ENCODE measurements around the gene CAPG.
"Not testable (repeated sequence)": the region's sequence is repeated elsewhere in the genome, so short reads cannot be mapped to it uniquely, and the experiment has no call there.

CAPG gene

GRCh38 chr2:85422072-85422457 is 11.9 kb upstream of the CAPG start:
- DNase-seq (ENCODE audit: insufficient read length, low spot score) (no peak), FAIRE-seq (no peak)

- no peak for DNase-seq (ENCODE audit: insufficient read length, low spot score)
Measured at GRCh38 chr2:85421260-85422071, 11.3 kb upstream of the CAPG start.

GRCh38 chr2:85420536-85421259 is 10.5 kb upstream of the CAPG start:
- peak; percentile 93 for DNase-seq (ENCODE audit: insufficient read length, low spot score)
- FAIRE-seq: peak; percentile 48

More at GRCh38 chr2:85421260-85422071, 11.3 kb upstream of the CAPG start:
- FAIRE-seq: no peak

- FAIRE-seq (no peak), DNase-seq (ENCODE audit: insufficient read length, low spot score) (no peak)
Measured at GRCh38 chr2:85419009-85419675, 9.0 kb upstream of the CAPG start.

GRCh38 chr2:85418132-85419008 is 8.2 kb upstream of the CAPG start, which contains the start of gene SH2D6:
Gene SH2D6, plus strand, starts transcription at chr2:85418714. Its CDS starts 10,752 bp downstream, at chr2:85429466.
- FAIRE-seq: peak; percentile 23
- DNase-seq (ENCODE audit: insufficient read length, low spot score): peak; percentile 89

- DNase-seq (ENCODE audit: insufficient read length, low spot score): no peak
- no peak for FAIRE-seq
Measured at GRCh38 chr2:85415980-85416650, 5.9 kb upstream of the CAPG start.

- FAIRE-seq (no peak), DNase-seq (ENCODE audit: insufficient read length, low spot score) (no peak)
Measured at GRCh38 chr2:85414761-85415553, 4.8 kb upstream of the CAPG start.

- not testable (repeated sequence) for DNase-seq (ENCODE audit: insufficient read length, low spot score); FAIRE-seq
Measured at GRCh38 chr2:85414421-85414759, 4.2 kb upstream of the CAPG start.

GRCh38 chr2:85413592-85414420 is 3.6 kb upstream of the CAPG start:
- peak; percentile 80 for DNase-seq (ENCODE audit: insufficient read length, low spot score)
- FAIRE-seq: no peak

- FAIRE-seq (no peak), DNase-seq (ENCODE audit: insufficient read length, low spot score) (no peak)
Measured at GRCh38 chr2:85411405-85411748, 1.2 kb upstream of the CAPG start.

- FAIRE-seq: no peak
- DNase-seq (ENCODE audit: insufficient read length, low spot score): no peak
Measured at GRCh38 chr2:85410584-85411404, 628 bp upstream of the CAPG start.

GRCh38 chr2:85405201-85406059 is 4.7 kb downstream of the CAPG start:
- peak; percentile 91 for FAIRE-seq
- DNase-seq (ENCODE audit: insufficient read length, low spot score): peak; percentile 68

- DNase-seq (ENCODE audit: insufficient read length, low spot score) (no peak), FAIRE-seq (no peak)
Measured at GRCh38 chr2:85401844-85402243, 8.3 kb downstream of the CAPG start.

- FAIRE-seq: no peak
- no peak for DNase-seq (ENCODE audit: insufficient read length, low spot score)
Measured at GRCh38 chr2:85401464-85401805, 8.7 kb downstream of the CAPG start.

GRCh38 chr2:85400541-85401463 is 9.4 kb downstream of the CAPG start:
- DNase-seq (ENCODE audit: insufficient read length, low spot score) (no peak), FAIRE-seq (no peak)

GRCh38 chr2:85400023-85400422 is 10.1 kb downstream of the CAPG start:
- DNase-seq (ENCODE audit: insufficient read length, low spot score) (no peak), FAIRE-seq (no peak)

All from HTR-8/SVneo (cell line).